Urothelium cell line (cell line): Measurements from ENCODE around the gene VGLL3.
"Not testable (repeated sequence)": the region's sequence is repeated elsewhere in the genome, so short reads cannot be mapped to it uniquely, and the experiment has no call there.

Source experiments
- DNase-seq: peaks from one replicate; pipeline ENCODE4 v3.0.0; 2011; ENCODE audit warnings: low spot score, mixed read lengths
- FAIRE-seq: peaks from 2 replicates; lab custom pipeline; 2011; peaks lifted over from hg19 to GRCh38; lab: Jason Lieb, UNC

VGLL3 gene

GRCh38 chr3:86990734-86991481, at the start of gene VGLL3:
TSS of gene VGLL3 (minus strand) at chr3:86991149. CDS start at chr3:86990743, 406 bp downstream.
- FAIRE-seq (peak; percentile 52), DNase-seq (peak; percentile 69)

- FAIRE-seq (no peak), DNase-seq (no peak)
These were observed 46.7 kb upstream of the VGLL3 start for GRCh38 chr3:87037652-87038051.

- no peak for FAIRE-seq
- DNase-seq, result no peak
These were observed 45.7 kb upstream of the VGLL3 start for GRCh38 chr3:87036671-87037070.

GRCh38 chr3:87035339-87035738, 44.4 kb upstream of the VGLL3 start:
- FAIRE-seq (no peak), DNase-seq (no peak)

- no peak for FAIRE-seq
- DNase-seq, result no peak
These were observed 42.3 kb upstream of the VGLL3 start for GRCh38 chr3:87033205-87033604.

GRCh38 chr3:87025661-87026645, 35.0 kb upstream of the VGLL3 start:
- FAIRE-seq (no peak), DNase-seq (no peak)

GRCh38 chr3:87017370-87017769, 26.4 kb upstream of the VGLL3 start:
- FAIRE-seq, DNase-seq: not testable (repeated sequence)

GRCh38 chr3:87009271-87009670, 18.3 kb upstream of the VGLL3 start:
- FAIRE-seq (no peak), DNase-seq (no peak)

GRCh38 chr3:87006844-87007439, 16.0 kb upstream of the VGLL3 start:
- DNase-seq, result no peak
- no peak for FAIRE-seq

GRCh38 chr3:87004883-87005282, 13.9 kb upstream of the VGLL3 start:
- DNase-seq (no peak), FAIRE-seq (no peak)

- FAIRE-seq, result no peak
- DNase-seq, result no peak
These were observed 11.4 kb upstream of the VGLL3 start for GRCh38 chr3:87002346-87002745.

- DNase-seq (no peak), FAIRE-seq (no peak)
These were observed 10.6 kb upstream of the VGLL3 start for GRCh38 chr3:87001473-87002098.

- no peak for DNase-seq
- no peak for FAIRE-seq
These were observed 10.0 kb upstream of the VGLL3 start for GRCh38 chr3:87000940-87001339.

GRCh38 chr3:86998569-86998968, 7.6 kb upstream of the VGLL3 start:
- FAIRE-seq, result no peak
- DNase-seq, result no peak

- DNase-seq (no peak), FAIRE-seq (no peak)
These were observed 5.5 kb upstream of the VGLL3 start for GRCh38 chr3:86996261-86996955.

GRCh38 chr3:86995537-86995936, 4.6 kb upstream of the VGLL3 start:
- no peak for FAIRE-seq

GRCh38 chr3:86993704-86994103, 2.8 kb upstream of the VGLL3 start:
- FAIRE-seq (no peak), DNase-seq (peak; percentile 12)

More at GRCh38 chr3:86995537-86995936, 4.6 kb upstream of the VGLL3 start:
- DNase-seq, result peak; percentile 68

- DNase-seq, result no peak
- no peak for FAIRE-seq
These were observed 989 bp upstream of the VGLL3 start for GRCh38 chr3:86991840-86992435.

GRCh38 chr3:86991482-86991815, 500 bp upstream of the VGLL3 start:
- no peak for DNase-seq
- no peak for FAIRE-seq
